Measurements from ENCODE around the gene CTNNA2. TPM values are rescaled to one million over a fixed set of nuclear protein-coding genes. Genes with fewer than 3 reads are reported as not detected.

CTNNA2 gene
- polyA plus RNA-seq, 1 of the 3 experiments (the other 2 are of a cell fraction), result 0.30 TPM

DNA sequence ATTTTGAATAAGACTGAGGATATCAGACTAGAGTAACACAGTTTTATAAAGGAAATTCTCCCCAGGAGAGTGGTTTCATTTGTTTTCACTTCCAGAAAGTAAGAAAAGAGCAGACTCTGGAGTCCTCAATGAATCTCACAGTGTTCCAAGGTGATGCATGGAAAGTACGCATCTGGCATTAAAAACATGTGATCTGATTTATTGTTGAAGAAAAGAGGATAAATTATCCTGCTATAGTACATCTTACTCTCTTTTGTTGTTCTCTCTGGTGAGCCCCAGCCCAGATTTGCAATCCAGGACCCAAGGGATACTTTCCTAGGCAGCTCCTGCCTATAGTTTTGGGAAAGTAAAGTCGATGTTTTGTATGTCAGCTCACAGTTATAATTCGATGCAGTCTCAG is 285.9 kb downstream of the CTNNA2 start:
- H3K36me3 ChIP-seq (replicated peaks in 1 of 2; ENCODE audit: control insufficient read depth in 1 of 2, insufficient read depth in 2 of 2, low read length in 1 of 2), result no peaks in the 10 kb centered on the region
- H3K9ac ChIP-seq, result no peak overlapping the region
- no peaks in the 10 kb centered on the region for H3K9me3 ChIP-seq
- ChIA-PET CTCF (no interaction called here), POLR2A (no interaction called here)
- no peak overlapping the region for H3K4me3 ChIP-seq (ENCODE audit: low read depth in 2 of 2, low read length in 1 of 2)
- 49% methylated on average over 3 of the region's 3 CpGs for WGBS (ENCODE audit: low lambda C conversion rate)
- no peaks in the 10 kb centered on the region for H3K27me3 ChIP-seq (ENCODE audit: insufficient read depth)
- DNase-seq, result no peak
- H3K4me1 ChIP-seq (ENCODE audit: control insufficient read depth in 1 of 2, insufficient read depth in 2 of 2, low read depth in 1 of 2, low read length in 1 of 2), result no peaks in the 10 kb centered on the region; a peak in 1 of 4 replicates
- H3K4me2 ChIP-seq, result no peak overlapping the region
- no peaks in the 10 kb centered on the region for H4K20me1 ChIP-seq (ENCODE audit: insufficient read depth)
- H3K9me2 ChIP-seq, result no peaks in the 10 kb centered on the region
- H3K27ac ChIP-seq (ENCODE audit: low read depth in 2 of 2, low read length in 1 of 2), result no peak overlapping the region
- no peak for TF ChIP-seq EZH2phosphoT487 (IDR thresholded peaks at IDR 0.05; ENCODE audit: borderline replicate concordance, low read depth)
- TF ChIP-seq FOXJ3 (CRISPR knock-in tag; IDR thresholded peaks at IDR 0.05), result no peak
- TF ChIP-seq, protein P1, sequence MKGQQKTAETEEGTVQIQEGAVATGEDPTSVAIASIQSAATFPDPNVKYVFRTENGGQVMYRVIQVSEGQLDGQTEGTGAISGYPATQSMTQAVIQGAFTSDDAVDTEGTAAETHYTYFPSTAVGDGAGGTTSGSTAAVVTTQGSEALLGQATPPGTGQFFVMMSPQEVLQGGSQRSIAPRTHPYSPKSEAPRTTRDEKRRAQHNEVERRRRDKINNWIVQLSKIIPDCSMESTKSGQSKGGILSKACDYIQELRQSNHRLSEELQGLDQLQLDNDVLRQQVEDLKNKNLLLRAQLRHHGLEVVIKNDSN (IDR thresholded peaks at IDR 0.05; ENCODE audit: borderline replicate concordance, low read depth), result no peak
- TF ChIP-seq CHD2 (IDR thresholded peaks at IDR 0.05; ENCODE audit: low read length, partially characterized antibody), result no peak
- TF ChIP-seq YY1 (IDR thresholded peaks at IDR 0.05; ENCODE audit: low read depth), result no peak
- no peak for TF ChIP-seq GABPA (IDR thresholded peaks at IDR 0.05; ENCODE audit: low read depth)
- TF ChIP-seq, protein P2, sequence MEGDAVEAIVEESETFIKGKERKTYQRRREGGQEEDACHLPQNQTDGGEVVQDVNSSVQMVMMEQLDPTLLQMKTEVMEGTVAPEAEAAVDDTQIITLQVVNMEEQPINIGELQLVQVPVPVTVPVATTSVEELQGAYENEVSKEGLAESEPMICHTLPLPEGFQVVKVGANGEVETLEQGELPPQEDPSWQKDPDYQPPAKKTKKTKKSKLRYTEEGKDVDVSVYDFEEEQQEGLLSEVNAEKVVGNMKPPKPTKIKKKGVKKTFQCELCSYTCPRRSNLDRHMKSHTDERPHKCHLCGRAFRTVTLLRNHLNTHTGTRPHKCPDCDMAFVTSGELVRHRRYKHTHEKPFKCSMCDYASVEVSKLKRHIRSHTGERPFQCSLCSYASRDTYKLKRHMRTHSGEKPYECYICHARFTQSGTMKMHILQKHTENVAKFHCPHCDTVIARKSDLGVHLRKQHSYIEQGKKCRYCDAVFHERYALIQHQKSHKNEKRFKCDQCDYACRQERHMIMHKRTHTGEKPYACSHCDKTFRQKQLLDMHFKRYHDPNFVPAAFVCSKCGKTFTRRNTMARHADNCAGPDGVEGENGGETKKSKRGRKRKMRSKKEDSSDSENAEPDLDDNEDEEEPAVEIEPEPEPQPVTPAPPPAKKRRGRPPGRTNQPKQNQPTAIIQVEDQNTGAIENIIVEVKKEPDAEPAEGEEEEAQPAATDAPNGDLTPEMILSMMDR (IDR thresholded peaks at IDR 0.05), result no peak
- TF ChIP-seq, protein P3, sequence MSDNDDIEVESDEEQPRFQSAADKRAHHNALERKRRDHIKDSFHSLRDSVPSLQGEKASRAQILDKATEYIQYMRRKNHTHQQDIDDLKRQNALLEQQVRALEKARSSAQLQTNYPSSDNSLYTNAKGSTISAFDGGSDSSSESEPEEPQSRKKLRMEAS (IDR thresholded peaks at IDR 0.05; ENCODE audit: low read depth), result no peak
- no peak for TF ChIP-seq EP300 (IDR thresholded peaks at IDR 0.05; ENCODE audit: borderline replicate concordance in 1 of 2, low read depth in 1 of 2, low read length in 1 of 2)
- no peak for TF ChIP-seq NFIC (IDR thresholded peaks at IDR 0.05; ENCODE audit: borderline replicate concordance)
- no peak for TF ChIP-seq GATA2 (CRISPR knock-in tag; IDR thresholded peaks at IDR 0.05)
- TF ChIP-seq, protein P4, sequence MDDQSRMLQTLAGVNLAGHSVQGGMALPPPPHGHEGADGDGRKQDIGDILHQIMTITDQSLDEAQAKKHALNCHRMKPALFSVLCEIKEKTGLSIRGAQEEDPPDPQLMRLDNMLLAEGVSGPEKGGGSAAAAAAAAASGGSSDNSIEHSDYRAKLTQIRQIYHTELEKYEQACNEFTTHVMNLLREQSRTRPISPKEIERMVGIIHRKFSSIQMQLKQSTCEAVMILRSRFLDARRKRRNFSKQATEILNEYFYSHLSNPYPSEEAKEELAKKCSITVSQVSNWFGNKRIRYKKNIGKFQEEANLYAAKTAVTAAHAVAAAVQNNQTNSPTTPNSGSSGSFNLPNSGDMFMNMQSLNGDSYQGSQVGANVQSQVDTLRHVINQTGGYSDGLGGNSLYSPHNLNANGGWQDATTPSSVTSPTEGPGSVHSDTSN (IDR thresholded peaks at IDR 0.05), result no peak
- no peak for TF ChIP-seq SIN3A (IDR thresholded peaks at IDR 0.05; ENCODE audit: borderline replicate concordance, low read depth, low read length)
- TF ChIP-seq TCF12 (IDR thresholded peaks at IDR 0.05), result no peak
- no peak for TF ChIP-seq NRF1 (IDR thresholded peaks at IDR 0.05; ENCODE audit: low read depth, low read length)
- no peak for TF ChIP-seq TEAD4 (IDR thresholded peaks at IDR 0.05; ENCODE audit: borderline replicate concordance, insufficient read depth)
- TF ChIP-seq FOXM1 (IDR thresholded peaks at IDR 0.05; ENCODE audit: low read depth), result no peak
- no peak overlapping the region for H2AFZ ChIP-seq (ENCODE audit: low read depth)
- no peaks in the 10 kb centered on the region for H3F3A ChIP-seq (replicated peaks; ENCODE audit: insufficient read depth)
- H3K79me2 ChIP-seq (ENCODE audit: insufficient read depth), result no peaks in the 10 kb centered on the region

Data from SK-N-SH (cell line).